Measurements from ENCODE around the gene FNIP1.

- TF ChIP-seq NFE2 (CRISPR knock-in tag; IDR thresholded peaks at IDR 0.05), result no peak
- no peak for TF ChIP-seq HNRNPLL (IDR thresholded peaks at IDR 0.05; ENCODE audit: low read depth, low read length, poor library complexity, severe bottlenecking)
- TF ChIP-seq TSC22D2 (CRISPR knock-in tag; IDR thresholded peaks at IDR 0.05; ENCODE audit: borderline replicate concordance), result no peak
- no peak for TF ChIP-seq ZFX (CRISPR knock-in tag; IDR thresholded peaks at IDR 0.05; ENCODE audit: low read depth)
- TF ChIP-seq ZNF792 (CRISPR knock-in tag; IDR thresholded peaks at IDR 0.05), result no peak
- TF ChIP-seq CREB1 (IDR thresholded peaks at IDR 0.05), result no peak
- TF ChIP-seq CREB1 (CRISPR knock-in tag; IDR thresholded peaks at IDR 0.05), result no peak
- TF ChIP-seq, protein P1, sequence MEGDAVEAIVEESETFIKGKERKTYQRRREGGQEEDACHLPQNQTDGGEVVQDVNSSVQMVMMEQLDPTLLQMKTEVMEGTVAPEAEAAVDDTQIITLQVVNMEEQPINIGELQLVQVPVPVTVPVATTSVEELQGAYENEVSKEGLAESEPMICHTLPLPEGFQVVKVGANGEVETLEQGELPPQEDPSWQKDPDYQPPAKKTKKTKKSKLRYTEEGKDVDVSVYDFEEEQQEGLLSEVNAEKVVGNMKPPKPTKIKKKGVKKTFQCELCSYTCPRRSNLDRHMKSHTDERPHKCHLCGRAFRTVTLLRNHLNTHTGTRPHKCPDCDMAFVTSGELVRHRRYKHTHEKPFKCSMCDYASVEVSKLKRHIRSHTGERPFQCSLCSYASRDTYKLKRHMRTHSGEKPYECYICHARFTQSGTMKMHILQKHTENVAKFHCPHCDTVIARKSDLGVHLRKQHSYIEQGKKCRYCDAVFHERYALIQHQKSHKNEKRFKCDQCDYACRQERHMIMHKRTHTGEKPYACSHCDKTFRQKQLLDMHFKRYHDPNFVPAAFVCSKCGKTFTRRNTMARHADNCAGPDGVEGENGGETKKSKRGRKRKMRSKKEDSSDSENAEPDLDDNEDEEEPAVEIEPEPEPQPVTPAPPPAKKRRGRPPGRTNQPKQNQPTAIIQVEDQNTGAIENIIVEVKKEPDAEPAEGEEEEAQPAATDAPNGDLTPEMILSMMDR (CRISPR knock-in tag; IDR thresholded peaks at IDR 0.05), result no peak
- no peak for TF ChIP-seq CHD2 (IDR thresholded peaks at IDR 0.05; ENCODE audit: low read depth, low read length)
These were observed 23.0 kb downstream of the FNIP1 start for GRCh38 chr5:131773805-131774204.

Measured in HepG2 (cell line).